CD4-positive, alpha-beta memory T cell (primary cell): ENCODE data around the gene PTGES. TPM values are rescaled to one million over a fixed set of nuclear protein-coding genes. Genes with fewer than 3 reads are reported as not detected.
"Not testable (repeated sequence)": the region's sequence is repeated elsewhere in the genome, so short reads cannot be mapped to it uniquely, and the experiment has no call there.

Source experiments
- CTCF ChIA-PET: fragments of 350-600 bp; sonication (Branson Sonifier 250); formaldehyde crosslinking; loops from one replicate; lab custom pipeline; 2021; ENCODE audit warnings: inconsistent platforms; ENCODE audit not compliant: partially characterized antibody; lab: Charles Lee
- POLR2A ChIA-PET: fragments of 350-600 bp; sonication (Branson Sonifier 250); formaldehyde crosslinking; loops from one replicate; lab custom pipeline; 2021; ENCODE audit not compliant: partially characterized antibody; lab: Charles Lee
- DNase-seq, 5 donors: peaks; one replicate each; pipeline versions ENCODE4 v3.0.0 to v3.0.0-alpha.2; 2020 to 2022; ENCODE audit warnings: mixed read lengths in 1 of 5
- H3K27ac ChIP-seq: one replicate; pipeline ENCODE4 v1.7.0; 2013; ENCODE audit warnings: low read depth, low read length
- H3K27me3 ChIP-seq: 2 replicates; pipeline ENCODE4 v1.7.0; 2013; ENCODE audit warnings: mild to moderate bottlenecking, low read length, moderate library complexity; ENCODE audit not compliant: insufficient read depth
- H3K36me3 ChIP-seq: 2 replicates; pipeline ENCODE4 v1.7.0; 2013; ENCODE audit warnings: mild to moderate bottlenecking, low read length, moderate library complexity; ENCODE audit not compliant: insufficient read depth
- H3K4me1 ChIP-seq: 2 replicates; pipeline ENCODE4 v1.7.0; 2013; ENCODE audit warnings: mild to moderate bottlenecking, low read length, moderate library complexity; ENCODE audit not compliant: insufficient read depth
- H3K4me3 ChIP-seq, 2 donors: one replicate each; pipeline ENCODE4 v1.7.0; 2013; ENCODE audit warnings: low read length in 2 of 2, mild to moderate bottlenecking in 1 of 2
- H3K9me3 ChIP-seq, 2 donors: one replicate each; pipeline ENCODE4 v1.7.0; 2013; ENCODE audit warnings: low read length in 2 of 2, control low read depth in 1 of 2; ENCODE audit not compliant: control insufficient read depth in 1 of 2
- H3K27ac Mint-ChIP-seq, 7 donors: one replicate each; pipeline ENCODE4 v1.8.0; 2020 to 2021; ENCODE audit warnings: mixed read lengths in 7 of 7, mild to moderate bottlenecking in 6 of 7, inconsistent platforms in 3 of 7, moderate library complexity in 3 of 7
- H3K27me3 Mint-ChIP-seq, 2 donors: one replicate each; pipeline ENCODE4 v1.8.0; 2020 to 2021; ENCODE audit warnings: mixed read lengths in 2 of 2
- H3K36me3 Mint-ChIP-seq, 2 donors: one replicate each; pipeline ENCODE4 v1.8.0; 2020 to 2021; ENCODE audit warnings: mixed read lengths in 2 of 2, inconsistent platforms in 1 of 2, mild to moderate bottlenecking in 1 of 2
- H3K4me1 Mint-ChIP-seq, 4 donors: one replicate each; pipeline ENCODE4 v1.8.0; 2020 to 2021; ENCODE audit warnings: mixed read lengths in 4 of 4, mild to moderate bottlenecking in 1 of 4
- H3K4me3 Mint-ChIP-seq, 8 donors: one replicate each; pipeline ENCODE4 v1.8.0; 2020 to 2021; ENCODE audit warnings: mixed read lengths in 8 of 8, mild to moderate bottlenecking in 7 of 8, moderate library complexity in 6 of 8, inconsistent platforms in 3 of 8
- H3K9me3 Mint-ChIP-seq, 8 donors: one replicate each; pipeline ENCODE4 v1.8.0; 2020 to 2021; ENCODE audit warnings: mixed read lengths in 8 of 8, mild to moderate bottlenecking in 5 of 8, inconsistent platforms in 3 of 8, moderate library complexity in 1 of 8
- intact Hi-C: fragments of 100-400 bp; cut with micrococcal nuclease; formaldehyde crosslinking; loops from one replicate; pipeline ENCODE4 v1.15.1; 2023
- polyA plus RNA-seq, 2 donors: library from polyadenylated mRNA; unstranded; fragments of 300-500 nt; fragmentation: Illumina TruSeq; gene quantifications; one replicate each; pipeline ENCODE4 v1.2.3, GENCODE V29; 2021
- total RNA-seq, 2 experiments: library from RNA; stranded (reverse); gene quantifications; one replicate each; pipeline ENCODE4 v1.2.3, GENCODE V29; 2021

Gene PTGES
- total and polyA plus RNA-seq, 4 experiments from 2014 or later = not detected

DNA sequence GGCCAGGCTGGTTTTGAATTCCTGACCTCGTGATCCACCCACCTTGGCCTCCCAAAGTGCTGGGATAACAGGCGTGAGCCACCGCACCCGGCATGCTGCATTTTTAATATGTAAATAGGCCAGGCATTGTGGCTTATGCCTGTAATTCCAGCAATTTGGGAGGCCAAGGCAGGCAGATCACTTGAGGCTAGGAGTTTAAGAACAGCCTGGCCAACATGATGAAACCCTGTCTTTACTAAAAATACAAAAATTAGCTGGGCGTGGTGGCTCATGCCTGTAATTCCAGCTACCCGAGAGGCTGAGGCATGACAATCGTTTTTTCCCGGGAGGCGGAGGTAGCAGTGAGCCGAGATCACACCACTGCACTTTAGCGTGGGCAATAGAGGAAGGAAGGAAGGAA lies 32.1 kb upstream of the PTGES start:
- H3K9me3 ChIP-seq, H3K27ac Mint-ChIP-seq, H3K9me3 Mint-ChIP-seq, H3K4me3 Mint-ChIP-seq, intact Hi-C loops, H3K36me3 ChIP-seq, DNase-seq, H3K27me3 Mint-ChIP-seq, H3K27me3 ChIP-seq, H3K4me3 ChIP-seq, H3K27ac ChIP-seq, H3K4me1 Mint-ChIP-seq, H3K36me3 Mint-ChIP-seq, H3K4me1 ChIP-seq: not testable (repeated sequence)
- ChIA-PET POLR2A (interaction anchor here (1.9 kb wide), 1 partner anchor 47 kb away, joined by 7 read pairs; no protein-coding TSS in a partner anchor), CTCF (interaction anchor here (0.9 to 6.6 kb wide), 8 partner anchors 10 to 654 kb away, joined by 3 to 77 read pairs (median 8); no protein-coding TSS in a partner anchor)

DNA sequence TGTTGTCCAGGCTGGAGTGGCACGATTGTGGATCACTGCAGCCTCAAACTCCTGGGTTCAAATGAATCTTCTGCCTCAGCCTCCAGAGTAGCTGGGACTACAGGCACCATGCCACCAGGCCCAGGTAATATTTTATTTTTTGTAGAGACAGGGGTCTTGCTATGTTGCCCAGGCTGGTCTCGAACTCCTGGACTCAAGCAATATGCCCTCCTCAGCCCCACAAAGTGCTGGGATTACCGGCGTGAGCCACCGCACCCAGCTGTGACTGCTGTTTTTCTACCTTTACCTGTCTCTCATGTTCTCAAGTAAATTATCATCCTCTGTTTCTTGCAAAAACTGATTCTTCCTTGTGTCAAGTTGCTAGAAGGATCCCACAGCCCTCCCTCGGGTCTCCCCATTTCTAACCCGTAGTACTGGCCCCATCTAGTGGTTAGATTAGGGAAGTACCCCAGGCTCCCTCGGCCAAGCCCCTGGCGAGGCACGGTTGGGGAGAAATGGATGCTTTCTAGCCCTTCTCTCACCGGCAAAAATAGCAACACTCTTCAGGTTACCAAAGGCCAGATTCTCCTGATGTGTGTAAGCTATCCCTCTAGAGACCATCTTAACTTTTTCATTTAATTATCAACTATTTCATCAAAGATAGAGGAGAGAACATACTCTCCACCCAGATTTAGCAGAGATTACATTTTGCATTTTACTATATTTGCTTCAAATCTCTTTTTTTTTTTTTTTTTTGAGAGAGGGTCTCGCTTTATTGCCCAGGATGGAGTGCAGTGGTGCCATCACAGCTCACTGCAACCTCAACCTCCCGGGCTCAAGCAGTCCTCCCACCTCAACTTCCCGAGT lies 30.9 kb upstream of the PTGES start:
- Mint-ChIP-seq H3K9me3 (no peaks in the 10 kb centered on the region), H3K36me3 (no peaks in the 10 kb centered on the region), H3K4me3 (no peak overlapping the region), H3K27ac (peak overlapping the region in 2 of 7 donors; percentile 20 to 61), H3K4me1 (peaks cover 0 to 4% (median 3%) of the 10 kb centered on the region in 4 donors), H3K27me3 (peaks cover 5 to 6% of the 10 kb centered on the region in 2 donors)
- ChIA-PET POLR2A (interaction anchor here (1.9 kb wide), 1 partner anchor 46 kb away, joined by 7 read pairs; no protein-coding TSS in a partner anchor), CTCF (interaction anchor here (0.6 to 6.6 kb wide), 27 partner anchors 9 to 1023 kb away, joined by 3 to 77 read pairs (median 3); partner anchors contain the start of gene TOR1B)
- H3K27ac ChIP-seq = no peak overlapping the region
- no peaks in the 10 kb centered on the region for H3K27me3 ChIP-seq
- H3K9me3 ChIP-seq = no peaks in the 10 kb centered on the region
- intact Hi-C loops = loop anchor here (1.0 kb wide), 5 partner anchors 46 to 652 kb away; partner anchors contain the start of gene ASB6
- H3K36me3 ChIP-seq = no peaks in the 10 kb centered on the region
- H3K4me1 ChIP-seq = peaks cover 3% of the 10 kb centered on the region
- peak; percentile 68 to 78 (median 74) for DNase-seq
- no peak overlapping the region for H3K4me3 ChIP-seq

- peaks cover 5 to 13% (median 8%) of the 10 kb centered on the region in 4 donors for H3K4me1 Mint-ChIP-seq
These were observed 29.1 kb upstream of the PTGES start for GRCh38 chr9:129781981-129782380.

DNA sequence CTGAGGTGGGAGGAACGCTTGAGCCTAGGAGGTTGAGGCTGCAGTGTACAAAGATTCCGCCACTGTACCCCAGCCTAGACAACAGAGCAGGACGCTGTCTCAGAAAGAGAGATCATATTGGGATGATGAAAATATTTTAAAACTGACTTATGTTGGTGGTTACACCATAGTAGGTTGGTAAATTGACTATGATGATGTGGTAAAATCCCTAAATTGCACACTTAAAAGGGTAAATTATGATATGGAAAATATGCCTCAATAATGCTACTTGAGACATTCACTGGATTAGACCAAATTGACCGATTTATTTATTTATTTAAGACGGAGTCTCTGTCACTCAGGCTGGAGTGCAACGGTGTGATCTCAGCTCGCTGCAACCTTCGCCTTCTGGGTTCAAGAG lies 28.3 kb upstream of the PTGES start:
- no peaks in the 10 kb centered on the region for H3K9me3 ChIP-seq
- Mint-ChIP-seq H3K4me1 (peaks cover 5 to 13% (median 9%) of the 10 kb centered on the region in 4 donors), H3K9me3 (no peaks in the 10 kb centered on the region), H3K27me3 (peaks cover 7 to 11% of the 10 kb centered on the region in 2 donors), H3K4me3 (no peak overlapping the region), H3K27ac (no peak overlapping the region), H3K36me3 (no peaks in the 10 kb centered on the region)
- no peak for DNase-seq
- ChIA-PET CTCF (interaction anchor here (0.7 to 6.6 kb wide), 8 partner anchors 8 to 650 kb away, joined by 3 to 77 read pairs (median 6); no protein-coding TSS in a partner anchor), POLR2A (interaction anchor here (1.3 kb wide), 1 partner anchor 43 kb away, joined by 4 read pairs; no protein-coding TSS in a partner anchor)
- H3K4me1 ChIP-seq = peaks cover 14% of the 10 kb centered on the region
- H3K27ac ChIP-seq = no peak overlapping the region
- no peak overlapping the region for H3K4me3 ChIP-seq
- no peaks in the 10 kb centered on the region for H3K27me3 ChIP-seq
- intact Hi-C loops = no loop called here
- no peaks in the 10 kb centered on the region for H3K36me3 ChIP-seq

More at GRCh38 chr9:129781981-129782380, 29.1 kb upstream of the PTGES start:
- H3K27me3 ChIP-seq = no peaks in the 10 kb centered on the region
- ChIA-PET CTCF (interaction anchor here (0.7 to 6.6 kb wide), 11 partner anchors 9 to 651 kb away, joined by 3 to 77 read pairs (median 6); no protein-coding TSS in a partner anchor), POLR2A (interaction anchor here (0.9 kb wide), 1 partner anchor 44 kb away, joined by 5 read pairs; no protein-coding TSS in a partner anchor)
- no peak overlapping the region for H3K27ac ChIP-seq
- H3K9me3 Mint-ChIP-seq = no peaks in the 10 kb centered on the region
- no peaks in the 10 kb centered on the region for H3K36me3 Mint-ChIP-seq
- no peaks in the 10 kb centered on the region for H3K9me3 ChIP-seq
- no peak for DNase-seq
- no peaks in the 10 kb centered on the region for H3K36me3 ChIP-seq
- intact Hi-C loops = no loop called here
- H3K4me3 Mint-ChIP-seq = no peak overlapping the region
- H3K27me3 Mint-ChIP-seq = peaks cover 8 to 11% of the 10 kb centered on the region in 2 donors
- no peak overlapping the region for H3K4me3 ChIP-seq
- H3K4me1 ChIP-seq = peaks cover 12% of the 10 kb centered on the region
- no peak overlapping the region for H3K27ac Mint-ChIP-seq

- H3K9me3 ChIP-seq = no peaks in the 10 kb centered on the region
- H3K4me1 ChIP-seq = peaks cover 14% of the 10 kb centered on the region
- no peak overlapping the region for H3K4me3 Mint-ChIP-seq
- DNase-seq = no peak
- no peaks in the 10 kb centered on the region for H3K36me3 Mint-ChIP-seq
- ChIA-PET CTCF (interaction anchor here (0.7 to 1.1 kb wide), 2 partner anchors 28 to 42 kb away, joined by 3 to 5 read pairs; no protein-coding TSS in a partner anchor), POLR2A (no interaction called here)
- no peak overlapping the region for H3K27ac ChIP-seq
- peaks cover 7 to 11% of the 10 kb centered on the region in 2 donors for H3K27me3 Mint-ChIP-seq
- intact Hi-C loops = no loop called here
- no peaks in the 10 kb centered on the region for H3K27me3 ChIP-seq
- H3K4me1 Mint-ChIP-seq = peaks cover 5 to 13% (median 9%) of the 10 kb centered on the region in 4 donors
- no peak overlapping the region for H3K27ac Mint-ChIP-seq
- H3K9me3 Mint-ChIP-seq = no peaks in the 10 kb centered on the region
- H3K4me3 ChIP-seq = no peak overlapping the region
- H3K36me3 ChIP-seq = no peaks in the 10 kb centered on the region
These were observed 26.8 kb upstream of the PTGES start for GRCh38 chr9:129779560-129780190.

DNA sequence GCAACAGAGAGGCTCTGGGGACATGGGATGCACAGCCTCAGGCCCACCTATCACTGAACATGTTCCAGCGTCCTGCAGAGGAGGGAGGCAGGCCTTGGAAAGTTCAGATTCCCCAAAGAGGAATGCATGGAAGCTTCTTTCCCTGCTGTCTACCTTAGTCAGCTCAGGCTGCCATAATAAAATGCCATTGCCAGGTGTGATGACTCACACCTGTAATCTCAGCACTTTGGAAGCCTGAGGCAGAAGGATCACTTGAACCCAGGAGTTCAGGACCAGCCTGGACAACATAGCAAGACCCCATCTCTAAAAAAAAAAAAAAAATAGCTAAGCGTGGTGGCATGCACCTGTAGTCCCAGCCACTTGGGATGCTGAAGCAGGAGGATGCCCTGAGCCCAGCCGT lies 25.6 kb upstream of the PTGES start:
- ChIA-PET POLR2A (no interaction called here), CTCF (interaction anchor here (0.7 to 3.8 kb wide), 2 partner anchors 40 to 698 kb away, joined by 3 to 17 read pairs; partner anchors contain the start of gene DOLPP1)
- Mint-ChIP-seq H3K4me1 (peaks cover 2 to 10% (median 7%) of the 10 kb centered on the region in 4 donors), H3K27me3 (peaks cover 9 to 10% of the 10 kb centered on the region in 2 donors), H3K4me3 (no peak overlapping the region), H3K9me3 (no peaks in the 10 kb centered on the region), H3K36me3 (no peaks in the 10 kb centered on the region), H3K27ac (no peak overlapping the region)
- no peaks in the 10 kb centered on the region for H3K27me3 ChIP-seq
- no peaks in the 10 kb centered on the region for H3K9me3 ChIP-seq
- H3K36me3 ChIP-seq = no peaks in the 10 kb centered on the region
- no peak for DNase-seq
- H3K4me1 ChIP-seq = peaks cover 11% of the 10 kb centered on the region
- H3K27ac ChIP-seq = no peak overlapping the region
- H3K4me3 ChIP-seq = no peak overlapping the region
- intact Hi-C loops = no loop called here
